ENCODE measurements around the gene FAM200B. TPM values are rescaled to one million over a fixed set of nuclear protein-coding genes. Genes with fewer than 3 reads are reported as not detected.
A peak's percentile ranks its signal among the peaks of the same experiment; 100 is the strongest.

The FAM200B gene
- total and polyA plus RNA-seq, 2 experiments from 2014 or later = 34.4 to 88.0 TPM

GRCh38 chr4:15695240-15695699 is 13.6 kb downstream of the FAM200B start:
- Histone ChIP-seq H2AFZ (no peak overlapping the region), H3K27ac (ENCODE audit: low read depth) (no peak overlapping the region), H3K9me2 (ENCODE audit: insufficient read depth) (0 out of 2 replicates have a peak, but pooled peaks cover 3% of the 10 kb centered on the region), H3K4me2 (0 out of 2 replicates have a peak overlapping the region, but pooled peaks have one; percentile 45), H4K20me1 (replicated peaks; ENCODE audit: insufficient read depth) (no peaks in the 10 kb centered on the region), H3K36me3 (ENCODE audit: insufficient read depth) (no peaks in the 10 kb centered on the region), H3F3A (replicated peaks; ENCODE audit: low read depth) (no peaks in the 10 kb centered on the region), H3K79me2 (replicated peaks; ENCODE audit: insufficient read depth) (no peaks in the 10 kb centered on the region), H3K27me3 (ENCODE audit: insufficient read depth) (no peaks in the 10 kb centered on the region), H3K4me1 (ENCODE audit: insufficient read depth) (no peaks in the 10 kb centered on the region; the same call in 1 of the 2 replicates), H3K4me3 (no peak overlapping the region)
- no peak for TF ChIP-seq POLR2AphosphoS5 (IDR thresholded peaks at IDR 0.05; ENCODE audit: low read depth)
- TF ChIP-seq ZNF114 (CRISPR knock-in tag; IDR thresholded peaks at IDR 0.05) = no peak
- TF ChIP-seq CTCF (conservative IDR thresholded peaks at IDR 0.05; ENCODE audit: low read depth in 2 of 2) = no peak
- TF ChIP-seq, protein P1, sequence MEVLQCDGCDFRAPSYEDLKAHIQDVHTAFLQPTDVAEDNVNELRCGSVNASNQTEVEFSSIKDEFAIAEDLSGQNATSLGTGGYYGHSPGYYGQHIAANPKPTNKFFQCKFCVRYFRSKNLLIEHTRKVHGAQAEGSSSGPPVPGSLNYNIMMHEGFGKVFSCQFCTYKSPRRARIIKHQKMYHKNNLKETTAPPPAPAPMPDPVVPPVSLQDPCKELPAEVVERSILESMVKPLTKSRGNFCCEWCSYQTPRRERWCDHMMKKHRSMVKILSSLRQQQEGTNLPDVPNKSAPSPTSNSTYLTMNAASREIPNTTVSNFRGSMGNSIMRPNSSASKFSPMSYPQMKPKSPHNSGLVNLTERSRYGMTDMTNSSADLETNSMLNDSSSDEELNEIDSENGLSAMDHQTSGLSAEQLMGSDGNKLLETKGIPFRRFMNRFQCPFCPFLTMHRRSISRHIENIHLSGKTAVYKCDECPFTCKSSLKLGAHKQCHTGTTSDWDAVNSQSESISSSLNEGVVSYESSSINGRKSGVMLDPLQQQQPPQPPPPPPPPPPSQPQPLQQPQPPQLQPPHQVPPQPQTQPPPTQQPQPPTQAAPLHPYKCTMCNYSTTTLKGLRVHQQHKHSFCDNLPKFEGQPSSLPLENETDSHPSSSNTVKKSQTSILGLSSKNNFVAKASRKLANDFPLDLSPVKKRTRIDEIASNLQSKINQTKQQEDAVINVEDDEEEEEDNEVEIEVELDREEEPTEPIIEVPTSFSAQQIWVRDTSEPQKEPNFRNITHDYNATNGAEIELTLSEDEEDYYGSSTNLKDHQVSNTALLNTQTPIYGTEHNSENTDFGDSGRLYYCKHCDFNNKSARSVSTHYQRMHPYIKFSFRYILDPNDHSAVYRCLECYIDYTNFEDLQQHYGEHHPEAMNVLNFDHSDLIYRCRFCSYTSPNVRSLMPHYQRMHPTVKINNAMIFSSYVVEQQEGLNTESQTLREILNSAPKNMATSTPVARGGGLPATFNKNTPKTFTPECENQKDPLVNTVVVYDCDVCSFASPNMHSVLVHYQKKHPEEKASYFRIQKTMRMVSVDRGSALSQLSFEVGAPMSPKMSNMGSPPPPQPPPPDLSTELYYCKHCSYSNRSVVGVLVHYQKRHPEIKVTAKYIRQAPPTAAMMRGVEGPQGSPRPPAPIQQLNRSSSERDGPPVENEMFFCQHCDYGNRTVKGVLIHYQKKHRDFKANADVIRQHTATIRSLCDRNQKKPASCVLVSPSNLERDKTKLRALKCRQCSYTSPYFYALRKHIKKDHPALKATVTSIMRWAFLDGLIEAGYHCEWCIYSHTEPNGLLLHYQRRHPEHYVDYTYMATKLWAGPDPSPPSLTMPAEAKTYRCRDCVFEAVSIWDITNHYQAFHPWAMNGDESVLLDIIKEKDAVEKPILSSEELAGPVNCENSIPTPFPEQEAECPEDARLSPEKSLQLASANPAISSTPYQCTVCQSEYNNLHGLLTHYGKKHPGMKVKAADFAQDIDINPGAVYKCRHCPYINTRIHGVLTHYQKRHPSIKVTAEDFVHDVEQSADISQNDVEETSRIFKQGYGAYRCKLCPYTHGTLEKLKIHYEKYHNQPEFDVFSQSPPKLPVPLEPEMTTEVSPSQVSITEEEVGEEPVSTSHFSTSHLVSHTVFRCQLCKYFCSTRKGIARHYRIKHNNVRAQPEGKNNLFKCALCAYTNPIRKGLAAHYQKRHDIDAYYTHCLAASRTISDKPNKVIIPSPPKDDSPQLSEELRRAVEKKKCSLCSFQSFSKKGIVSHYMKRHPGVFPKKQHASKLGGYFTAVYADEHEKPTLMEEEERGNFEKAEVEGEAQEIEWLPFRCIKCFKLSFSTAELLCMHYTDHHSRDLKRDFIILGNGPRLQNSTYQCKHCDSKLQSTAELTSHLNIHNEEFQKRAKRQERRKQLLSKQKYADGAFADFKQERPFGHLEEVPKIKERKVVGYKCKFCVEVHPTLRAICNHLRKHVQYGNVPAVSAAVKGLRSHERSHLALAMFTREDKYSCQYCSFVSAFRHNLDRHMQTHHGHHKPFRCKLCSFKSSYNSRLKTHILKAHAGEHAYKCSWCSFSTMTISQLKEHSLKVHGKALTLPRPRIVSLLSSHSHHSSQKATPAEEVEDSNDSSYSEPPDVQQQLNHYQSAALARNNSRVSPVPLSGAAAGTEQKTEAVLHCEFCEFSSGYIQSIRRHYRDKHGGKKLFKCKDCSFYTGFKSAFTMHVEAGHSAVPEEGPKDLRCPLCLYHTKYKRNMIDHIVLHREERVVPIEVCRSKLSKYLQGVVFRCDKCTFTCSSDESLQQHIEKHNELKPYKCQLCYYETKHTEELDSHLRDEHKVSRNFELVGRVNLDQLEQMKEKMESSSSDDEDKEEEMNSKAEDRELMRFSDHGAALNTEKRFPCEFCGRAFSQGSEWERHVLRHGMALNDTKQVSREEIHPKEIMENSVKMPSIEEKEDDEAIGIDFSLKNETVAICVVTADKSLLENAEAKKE (CRISPR knock-in tag; IDR thresholded peaks at IDR 0.05) = no peak
- TF ChIP-seq STAT1 (IDR thresholded peaks at IDR 0.05; ENCODE audit: unreplicated experiment) = no peak
- TF ChIP-seq, protein P2, sequence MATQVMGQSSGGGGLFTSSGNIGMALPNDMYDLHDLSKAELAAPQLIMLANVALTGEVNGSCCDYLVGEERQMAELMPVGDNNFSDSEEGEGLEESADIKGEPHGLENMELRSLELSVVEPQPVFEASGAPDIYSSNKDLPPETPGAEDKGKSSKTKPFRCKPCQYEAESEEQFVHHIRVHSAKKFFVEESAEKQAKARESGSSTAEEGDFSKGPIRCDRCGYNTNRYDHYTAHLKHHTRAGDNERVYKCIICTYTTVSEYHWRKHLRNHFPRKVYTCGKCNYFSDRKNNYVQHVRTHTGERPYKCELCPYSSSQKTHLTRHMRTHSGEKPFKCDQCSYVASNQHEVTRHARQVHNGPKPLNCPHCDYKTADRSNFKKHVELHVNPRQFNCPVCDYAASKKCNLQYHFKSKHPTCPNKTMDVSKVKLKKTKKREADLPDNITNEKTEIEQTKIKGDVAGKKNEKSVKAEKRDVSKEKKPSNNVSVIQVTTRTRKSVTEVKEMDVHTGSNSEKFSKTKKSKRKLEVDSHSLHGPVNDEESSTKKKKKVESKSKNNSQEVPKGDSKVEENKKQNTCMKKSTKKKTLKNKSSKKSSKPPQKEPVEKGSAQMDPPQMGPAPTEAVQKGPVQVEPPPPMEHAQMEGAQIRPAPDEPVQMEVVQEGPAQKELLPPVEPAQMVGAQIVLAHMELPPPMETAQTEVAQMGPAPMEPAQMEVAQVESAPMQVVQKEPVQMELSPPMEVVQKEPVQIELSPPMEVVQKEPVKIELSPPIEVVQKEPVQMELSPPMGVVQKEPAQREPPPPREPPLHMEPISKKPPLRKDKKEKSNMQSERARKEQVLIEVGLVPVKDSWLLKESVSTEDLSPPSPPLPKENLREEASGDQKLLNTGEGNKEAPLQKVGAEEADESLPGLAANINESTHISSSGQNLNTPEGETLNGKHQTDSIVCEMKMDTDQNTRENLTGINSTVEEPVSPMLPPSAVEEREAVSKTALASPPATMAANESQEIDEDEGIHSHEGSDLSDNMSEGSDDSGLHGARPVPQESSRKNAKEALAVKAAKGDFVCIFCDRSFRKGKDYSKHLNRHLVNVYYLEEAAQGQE (IDR thresholded peaks at IDR 0.05; ENCODE audit: unreplicated experiment) = no peak
- no peak for TF ChIP-seq ZNF331 (CRISPR knock-in tag; IDR thresholded peaks at IDR 0.05; ENCODE audit: low read depth)
- TF ChIP-seq EZH2phosphoT487 (IDR thresholded peaks at IDR 0.05; ENCODE audit: unreplicated experiment) = no peak
- no peak for TF ChIP-seq JUNB (IDR thresholded peaks at IDR 0.05; ENCODE audit: unreplicated experiment)
- no peak for TF ChIP-seq CREB1 (CRISPR knock-in tag; IDR thresholded peaks at IDR 0.05; ENCODE audit: low read depth)
- Mint-ChIP-seq H3K4me1 (peaks cover 25% of the 10 kb centered on the region), H3K27ac (0 out of 2 replicates have a peak overlapping the region, but pooled peaks have one; percentile 47), H3K27me3 (ENCODE audit: insufficient read depth, low read depth, poor library complexity) (peaks cover 2% of the 10 kb centered on the region), H3K9me3 (peaks cover 29% of the 10 kb centered on the region), H3K36me3 (ENCODE audit: low read depth) (peaks cover 29% of the 10 kb centered on the region), H3K4me3 (no peak overlapping the region)
- DNase-seq (ENCODE audit: low spot score) (peak; percentile 74), ATAC-seq (peak; percentile 67)

Measured in GM23338 (cell line).